Panc1 (cell line): Measurements from ENCODE around the gene MUC2. TPM values are rescaled to one million over a fixed set of nuclear protein-coding genes. Genes with fewer than 3 reads are reported as not detected.

Experiments used
- ATAC-seq: fragments of 200-7000 bp; cut with Tn5 transposase; 2 replicates; pipeline ENCODE4 v1.9.1; 2020; ENCODE audit warnings: mild to moderate bottlenecking, moderate library complexity
- BruUV-seq: library from RNA; stranded (reverse); fragments of 400-500 nt; replicated peaks from 2 replicates; lab custom pipeline; 2021; lab: Mats Ljungman, UMichigan
- CTCF ChIA-PET: fragments of 300-600 bp; sonication (Branson Sonifier 250); formaldehyde crosslinking; loops from one replicate; lab custom pipeline; 2022; ENCODE audit warnings: antibody characterized with exemption; lab: Charles Lee
- POLR2A ChIA-PET: fragments of 300-600 bp; sonication (Branson Sonifier 250); formaldehyde crosslinking; loops from one replicate; lab custom pipeline; 2022; ENCODE audit warnings: antibody characterized with exemption; lab: Charles Lee
- DNase-seq: peaks from one replicate; pipeline ENCODE4 v3.0.0-alpha.2; 2010; ENCODE audit warnings: low read depth, low spot score
- H3K27ac ChIP-seq: 2 replicates; pipeline ENCODE4 v1.5.1; 2011; ENCODE audit warnings: mild to moderate bottlenecking, low read length, inconsistent platforms
- H3K27me3 ChIP-seq: fragments of 200-500 bp; sonication (Bioruptor generic); 2 replicates; pipeline ENCODE4 v1.6.0; 2014; ENCODE audit warnings: low read length, inconsistent platforms; ENCODE audit not compliant: control insufficient read depth, insufficient read depth
- H3K36me3 ChIP-seq: fragments of 200-500 bp; sonication (Bioruptor generic); 2 replicates; pipeline ENCODE4 v1.5.1; 2014; ENCODE audit warnings: inconsistent platforms, mild to moderate bottlenecking, low read length, moderate library complexity; ENCODE audit not compliant: control insufficient read depth, insufficient read depth
- H3K4me1 ChIP-seq: 2 replicates; pipeline ENCODE4 v1.5.1; 2011; ENCODE audit warnings: inconsistent platforms, mild to moderate bottlenecking, low read length, moderate library complexity; ENCODE audit not compliant: control insufficient read depth, insufficient read depth
- H3K4me3 ChIP-seq, 2 experiments: 2 replicates each; pipeline ENCODE4 v1.5.1; 2011 to 2012; ENCODE audit warnings: low read depth in 2 of 2, low read length in 2 of 2, mild to moderate bottlenecking in 2 of 2, inconsistent platforms in 1 of 2, moderate library complexity in 1 of 2
- H3K9me3 ChIP-seq: fragments of 200-500 bp; sonication (Bioruptor generic); 2 replicates; pipeline ENCODE4 v1.5.1; 2014; ENCODE audit warnings: low read depth, mild to moderate bottlenecking, inconsistent platforms, low read length, moderate library complexity; ENCODE audit not compliant: control insufficient read depth, insufficient read depth
- POLR2AphosphoS5 ChIP-seq: IDR thresholded peaks from 2 replicates; pipeline ENCODE4 v1.6.1; 2012; ENCODE audit warnings: mild to moderate bottlenecking, low read depth, low read length, moderate library complexity
- SIN3A ChIP-seq: IDR thresholded peaks from 2 replicates; pipeline ENCODE4 v1.6.1; 2012; ENCODE audit warnings: low read depth, mild to moderate bottlenecking, low read length, moderate library complexity, borderline replicate concordance; ENCODE audit not compliant: insufficient read depth
- TCF7L2 ChIP-seq: IDR thresholded peaks from 2 replicates; pipeline ENCODE4 v1.6.1; 2011; ENCODE audit warnings: mild to moderate bottlenecking, low read depth, low read length, inconsistent platforms
- in situ Hi-C: cut with HindIII; loops from 2 replicates; pipeline ENCODE4 v1.10.0; 2016; ENCODE audit warnings: low sequenced_read_pairs, low pct_unique_long_range_greater_than_20kb
- intact Hi-C: fragments of 100-400 bp; cut with micrococcal nuclease; formaldehyde crosslinking; loops from one replicate; pipeline ENCODE4 v1.10.0; 2022; ENCODE audit not compliant: unreplicated experiment
- total RNA-seq: library from RNA; stranded (reverse); gene quantifications from one replicate; pipeline ENCODE4 v1.2.1, GENCODE V29; 2021; ENCODE audit not compliant: unreplicated experiment
- TF ChIP-seq, protein P1 (sequence below), 2 experiments: IDR thresholded peaks; 2 replicates each; pipeline ENCODE4 v1.6.1; 2011 to 2012; ENCODE audit warnings: low read depth in 2 of 2, control low read depth in 1 of 2, low read length in 1 of 2, mild to moderate bottlenecking in 1 of 2, moderate library complexity in 1 of 2; ENCODE audit not compliant: insufficient read depth in 1 of 2
- TF ChIP-seq, protein P2 (sequence below): fragments of 450-650 bp; IDR thresholded peaks from 2 replicates; pipeline ENCODE4 v1.5.1; 2017; ENCODE audit warnings: mild to moderate bottlenecking

The MUC2 gene
- total RNA-seq, 1 experiment from 2014 or later = 0.08 TPM

DNA sequence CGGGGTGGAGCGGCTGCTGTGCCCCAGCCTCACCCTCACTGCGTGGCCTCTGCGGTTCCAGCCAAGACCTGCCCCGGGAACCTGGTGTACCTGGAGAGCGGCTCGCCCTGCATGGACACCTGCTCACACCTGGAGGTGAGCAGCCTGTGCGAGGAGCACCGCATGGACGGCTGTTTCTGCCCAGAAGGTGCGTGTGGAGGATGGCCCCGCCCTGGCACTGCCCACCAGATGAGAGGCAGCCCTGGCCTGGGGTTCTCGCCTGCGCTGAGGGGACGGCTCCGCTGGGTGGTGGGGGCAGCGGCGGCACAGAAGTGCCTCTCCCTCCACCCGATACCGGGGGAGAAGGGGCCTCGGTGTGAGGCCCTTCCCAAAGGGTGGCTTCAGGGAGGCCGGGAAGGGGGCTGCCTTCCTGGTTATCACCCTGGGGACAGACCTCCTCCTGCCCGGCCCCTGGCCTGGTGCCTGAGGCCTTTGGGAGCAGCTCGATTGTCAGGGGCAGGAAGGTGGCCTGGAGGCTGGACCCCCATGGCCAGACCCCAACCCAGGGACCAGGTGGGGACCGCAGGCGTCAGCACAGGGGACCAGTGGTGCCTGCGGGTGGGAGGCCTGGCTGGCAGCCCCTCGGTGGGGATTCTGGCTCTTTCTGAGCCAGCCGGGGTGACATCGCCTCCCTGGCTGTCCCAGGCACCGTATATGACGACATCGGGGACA is 7.1 kb downstream of the MUC2 start:
- in situ Hi-C loops = no loop called here
- H3K27me3 ChIP-seq = no peaks in the 10 kb centered on the region; the same call in 1 of the 2 replicates

DNA sequence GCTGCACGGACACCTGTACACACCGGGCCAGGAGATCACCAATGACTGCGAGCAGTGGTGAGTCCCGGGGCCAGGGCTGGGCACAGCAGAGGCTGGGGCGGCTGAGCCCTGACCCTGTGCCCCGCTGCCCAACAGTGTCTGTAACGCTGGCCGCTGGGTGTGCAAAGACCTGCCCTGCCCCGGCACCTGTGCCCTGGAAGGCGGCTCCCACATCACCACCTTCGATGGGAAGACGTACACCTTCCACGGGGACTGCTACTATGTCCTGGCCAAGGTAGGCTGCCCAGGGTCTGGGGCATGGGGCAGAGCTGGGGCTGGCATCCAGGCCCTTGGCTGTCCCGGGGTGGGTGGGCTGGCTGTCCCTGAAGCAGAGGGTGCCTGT is 7.7 kb downstream of the MUC2 start:
- TF ChIP-seq POLR2AphosphoS5 = no peak
- TF ChIP-seq, protein P1, sequence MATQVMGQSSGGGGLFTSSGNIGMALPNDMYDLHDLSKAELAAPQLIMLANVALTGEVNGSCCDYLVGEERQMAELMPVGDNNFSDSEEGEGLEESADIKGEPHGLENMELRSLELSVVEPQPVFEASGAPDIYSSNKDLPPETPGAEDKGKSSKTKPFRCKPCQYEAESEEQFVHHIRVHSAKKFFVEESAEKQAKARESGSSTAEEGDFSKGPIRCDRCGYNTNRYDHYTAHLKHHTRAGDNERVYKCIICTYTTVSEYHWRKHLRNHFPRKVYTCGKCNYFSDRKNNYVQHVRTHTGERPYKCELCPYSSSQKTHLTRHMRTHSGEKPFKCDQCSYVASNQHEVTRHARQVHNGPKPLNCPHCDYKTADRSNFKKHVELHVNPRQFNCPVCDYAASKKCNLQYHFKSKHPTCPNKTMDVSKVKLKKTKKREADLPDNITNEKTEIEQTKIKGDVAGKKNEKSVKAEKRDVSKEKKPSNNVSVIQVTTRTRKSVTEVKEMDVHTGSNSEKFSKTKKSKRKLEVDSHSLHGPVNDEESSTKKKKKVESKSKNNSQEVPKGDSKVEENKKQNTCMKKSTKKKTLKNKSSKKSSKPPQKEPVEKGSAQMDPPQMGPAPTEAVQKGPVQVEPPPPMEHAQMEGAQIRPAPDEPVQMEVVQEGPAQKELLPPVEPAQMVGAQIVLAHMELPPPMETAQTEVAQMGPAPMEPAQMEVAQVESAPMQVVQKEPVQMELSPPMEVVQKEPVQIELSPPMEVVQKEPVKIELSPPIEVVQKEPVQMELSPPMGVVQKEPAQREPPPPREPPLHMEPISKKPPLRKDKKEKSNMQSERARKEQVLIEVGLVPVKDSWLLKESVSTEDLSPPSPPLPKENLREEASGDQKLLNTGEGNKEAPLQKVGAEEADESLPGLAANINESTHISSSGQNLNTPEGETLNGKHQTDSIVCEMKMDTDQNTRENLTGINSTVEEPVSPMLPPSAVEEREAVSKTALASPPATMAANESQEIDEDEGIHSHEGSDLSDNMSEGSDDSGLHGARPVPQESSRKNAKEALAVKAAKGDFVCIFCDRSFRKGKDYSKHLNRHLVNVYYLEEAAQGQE (IDR thresholded peaks at IDR 0.05; ENCODE audit: insufficient read depth in 1 of 2, low read depth in 2 of 2, low read length in 1 of 2) = no peak
- no peak for TF ChIP-seq SIN3A
- TF ChIP-seq, protein P2, sequence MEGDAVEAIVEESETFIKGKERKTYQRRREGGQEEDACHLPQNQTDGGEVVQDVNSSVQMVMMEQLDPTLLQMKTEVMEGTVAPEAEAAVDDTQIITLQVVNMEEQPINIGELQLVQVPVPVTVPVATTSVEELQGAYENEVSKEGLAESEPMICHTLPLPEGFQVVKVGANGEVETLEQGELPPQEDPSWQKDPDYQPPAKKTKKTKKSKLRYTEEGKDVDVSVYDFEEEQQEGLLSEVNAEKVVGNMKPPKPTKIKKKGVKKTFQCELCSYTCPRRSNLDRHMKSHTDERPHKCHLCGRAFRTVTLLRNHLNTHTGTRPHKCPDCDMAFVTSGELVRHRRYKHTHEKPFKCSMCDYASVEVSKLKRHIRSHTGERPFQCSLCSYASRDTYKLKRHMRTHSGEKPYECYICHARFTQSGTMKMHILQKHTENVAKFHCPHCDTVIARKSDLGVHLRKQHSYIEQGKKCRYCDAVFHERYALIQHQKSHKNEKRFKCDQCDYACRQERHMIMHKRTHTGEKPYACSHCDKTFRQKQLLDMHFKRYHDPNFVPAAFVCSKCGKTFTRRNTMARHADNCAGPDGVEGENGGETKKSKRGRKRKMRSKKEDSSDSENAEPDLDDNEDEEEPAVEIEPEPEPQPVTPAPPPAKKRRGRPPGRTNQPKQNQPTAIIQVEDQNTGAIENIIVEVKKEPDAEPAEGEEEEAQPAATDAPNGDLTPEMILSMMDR = no peak
- TF ChIP-seq TCF7L2 = no peak
- Histone ChIP-seq H3K4me3 (no peak overlapping the region), H3K27me3 (no peaks in the 10 kb centered on the region; the same call in 1 of the 2 replicates), H3K27ac (no peak overlapping the region), H3K4me1 (no peaks in the 10 kb centered on the region), H3K9me3 (no peaks in the 10 kb centered on the region), H3K36me3 (no peaks in the 10 kb centered on the region)
- 0 out of 2 replicates have a peak, but pooled peaks have one; percentile 15 for ATAC-seq
- DNase-seq = no peak
- in situ Hi-C loops (no loop called here), intact Hi-C loops (no loop called here)
- no TSS peak for BruUV-seq
- ChIA-PET POLR2A (no interaction called here), CTCF (no interaction called here)

More for the DNA sequence above, 7.1 kb downstream of the MUC2 start:
- H3K36me3 ChIP-seq = no peaks in the 10 kb centered on the region
- DNase-seq (no peak), ATAC-seq (no peak)
- BruUV-seq = no TSS peak
- no peaks in the 10 kb centered on the region for H3K9me3 ChIP-seq
- TF ChIP-seq POLR2AphosphoS5 (no peak), TCF7L2 (no peak), SIN3A (no peak)
- TF ChIP-seq, protein P2 = no peak
- TF ChIP-seq, protein P1 (IDR thresholded peaks at IDR 0.05; ENCODE audit: insufficient read depth in 1 of 2, low read depth in 2 of 2, low read length in 1 of 2) = no peak
- ChIA-PET CTCF (no interaction called here), POLR2A (no interaction called here)
- H3K4me1 ChIP-seq = no peaks in the 10 kb centered on the region
- H3K4me3 ChIP-seq = no peak overlapping the region
- intact Hi-C loops = no loop called here
- H3K27ac ChIP-seq = no peak overlapping the region
